Fibroblast of upper back skin (primary cell): ENCODE data around the gene CPOX.
"Not testable (repeated sequence)": the region's sequence is repeated elsewhere in the genome, so short reads cannot be mapped to it uniquely, and the experiment has no call there.

Experiments used
- DNase-seq: peaks from one replicate; pipeline ENCODE4 v3.0.0-alpha.2; 2013

Gene CPOX

DNA sequence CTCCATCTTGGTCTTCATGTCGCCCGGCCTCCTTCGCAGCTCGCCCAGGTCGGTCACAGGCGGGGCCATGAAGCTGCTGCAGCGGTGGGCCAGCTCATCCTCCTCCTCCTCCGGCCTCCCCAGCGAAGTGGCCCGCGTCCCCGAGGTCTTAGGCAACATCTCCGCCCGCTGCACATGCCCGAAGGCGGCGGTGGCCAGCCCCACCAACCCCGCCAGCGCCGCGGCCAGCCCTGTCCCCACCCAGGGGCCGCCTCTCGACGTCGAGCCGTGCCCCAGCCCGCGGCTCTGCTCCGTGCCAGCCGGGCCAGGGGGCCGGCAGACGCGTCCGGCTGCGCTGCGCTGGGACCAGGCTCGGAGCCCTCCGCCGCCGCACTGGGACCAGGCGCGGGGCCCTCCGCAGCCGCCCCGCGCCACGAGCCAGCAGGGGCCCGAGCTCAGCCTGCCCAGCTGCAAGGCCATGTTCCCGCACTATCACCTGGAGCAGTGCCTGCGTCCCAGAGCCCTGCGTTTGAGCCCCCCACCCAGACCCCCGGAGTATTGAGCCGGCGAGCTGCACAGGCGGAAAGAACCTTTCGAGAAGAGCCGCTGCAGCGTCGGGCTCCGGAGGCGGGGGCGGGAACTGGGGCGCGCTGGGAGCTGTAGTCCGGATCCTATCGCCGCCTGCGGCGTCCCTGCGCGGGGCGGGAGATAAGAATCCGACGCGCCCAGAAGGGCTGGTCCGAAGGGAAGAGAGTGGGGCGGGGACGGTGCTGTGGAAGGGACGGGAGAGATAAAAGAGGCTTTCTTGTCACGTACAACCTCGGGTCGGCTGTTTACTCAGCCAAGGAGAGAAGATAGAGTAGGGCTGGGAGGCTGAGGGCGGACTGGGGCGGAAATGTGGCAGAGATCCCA lies at the start of gene CPOX:
Gene CPOX (minus strand): TSS at position 566 of the 891 bp plus-strand sequence. CDS start 107 bp downstream, at position 459.
- peak; percentile 86 for DNase-seq

DNA sequence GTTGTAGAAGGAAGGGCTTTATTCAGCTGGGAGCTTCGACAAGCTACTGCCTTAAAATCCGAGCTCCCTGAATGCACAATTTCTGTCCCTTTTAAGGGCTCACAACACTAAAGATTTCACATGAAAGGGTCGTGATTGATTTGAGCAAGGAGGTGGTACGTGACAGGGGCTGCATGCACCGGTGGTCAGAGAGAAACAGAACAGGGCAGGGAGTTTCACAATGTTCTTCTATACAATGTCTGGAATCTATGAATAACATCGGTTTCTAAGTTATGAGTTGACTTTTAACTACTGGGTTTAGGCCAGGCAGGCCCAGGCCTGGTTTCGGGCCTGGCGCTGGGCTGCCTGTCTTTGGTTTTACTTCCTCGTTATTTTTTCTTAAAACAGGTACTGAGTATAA lies 49.4 kb upstream of the CPOX start:
- DNase-seq = not testable (repeated sequence)

DNA sequence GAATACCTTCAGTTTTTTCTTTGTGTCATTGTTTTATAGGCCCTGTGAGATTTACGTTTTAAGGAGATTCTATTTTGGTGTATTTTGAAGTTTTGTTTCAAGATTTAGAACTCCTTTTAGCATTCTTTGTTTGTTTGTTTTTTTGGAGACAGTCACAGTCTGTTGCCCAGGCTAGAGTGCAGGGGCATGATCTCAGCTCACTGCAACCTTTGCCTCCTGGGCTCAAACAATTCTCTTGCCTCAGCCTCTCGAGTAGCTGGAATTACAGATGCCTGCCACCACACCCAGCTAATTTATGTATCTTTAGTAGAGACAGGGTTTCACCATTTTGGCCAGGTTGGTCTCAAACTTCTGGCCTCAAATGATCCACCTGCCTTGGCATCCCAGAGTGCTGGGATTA lies 48.3 kb upstream of the CPOX start:
- DNase-seq = not testable (repeated sequence)

DNA sequence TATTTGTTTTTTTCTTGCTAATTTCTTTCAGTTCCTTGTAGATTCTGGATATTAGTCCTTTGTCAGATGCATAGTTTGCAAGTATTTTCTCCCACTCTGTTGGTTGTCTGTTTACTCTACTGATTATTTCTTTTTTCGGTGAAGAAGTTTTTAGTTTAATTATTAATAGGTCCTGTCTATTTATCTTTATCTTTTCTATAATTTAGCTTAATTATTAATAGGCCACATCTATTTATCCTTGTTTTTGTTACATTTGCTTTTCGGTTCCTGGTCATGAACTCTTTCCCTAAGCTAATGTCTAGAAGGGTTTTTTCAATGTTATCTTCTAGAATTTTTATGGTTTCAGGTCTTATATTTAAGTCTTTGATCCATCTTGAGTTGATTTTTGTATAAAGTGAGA lies 45.1 kb upstream of the CPOX start:
- DNase-seq = not testable (repeated sequence)

DNA sequence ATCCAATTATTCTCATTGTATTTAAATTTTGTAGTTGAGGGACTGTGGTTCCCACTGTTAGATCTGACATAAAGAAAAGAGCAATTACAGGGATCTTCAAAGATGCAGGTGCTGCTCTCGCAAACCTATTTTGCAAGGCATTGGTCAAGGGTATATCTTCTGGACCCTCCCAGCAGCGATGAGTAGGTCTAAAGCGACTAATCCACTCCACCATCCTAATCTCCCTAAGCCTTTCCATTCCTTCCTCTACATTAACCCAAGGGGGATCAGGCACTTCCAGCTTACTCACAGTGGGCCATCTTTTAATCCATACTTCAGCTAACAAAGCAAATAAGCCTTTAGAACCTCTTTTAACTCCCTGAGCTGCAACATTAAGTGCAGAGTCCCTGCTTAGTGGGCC lies 37.0 kb upstream of the CPOX start:
- no peak for DNase-seq

DNA sequence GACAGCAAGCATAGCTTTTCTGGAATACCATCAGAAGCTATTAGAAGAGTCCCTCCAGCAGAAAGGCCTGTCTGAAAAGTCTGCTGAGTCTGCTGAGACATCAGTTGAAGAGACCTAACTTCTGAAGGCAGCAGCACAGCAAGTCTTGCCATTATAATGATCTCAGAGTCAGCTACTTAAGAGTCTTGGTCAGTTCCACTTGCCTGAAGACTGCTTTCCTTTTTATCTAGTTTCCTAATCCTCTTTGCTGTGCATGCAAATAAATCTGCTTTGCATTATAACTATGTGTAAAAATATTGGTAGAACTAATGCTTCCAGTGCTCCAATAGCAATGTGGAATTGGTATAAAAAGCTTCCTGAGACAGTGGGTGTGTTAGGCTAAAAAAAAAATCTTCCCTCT lies 34.9 kb upstream of the CPOX start:
- DNase-seq = no peak

DNA sequence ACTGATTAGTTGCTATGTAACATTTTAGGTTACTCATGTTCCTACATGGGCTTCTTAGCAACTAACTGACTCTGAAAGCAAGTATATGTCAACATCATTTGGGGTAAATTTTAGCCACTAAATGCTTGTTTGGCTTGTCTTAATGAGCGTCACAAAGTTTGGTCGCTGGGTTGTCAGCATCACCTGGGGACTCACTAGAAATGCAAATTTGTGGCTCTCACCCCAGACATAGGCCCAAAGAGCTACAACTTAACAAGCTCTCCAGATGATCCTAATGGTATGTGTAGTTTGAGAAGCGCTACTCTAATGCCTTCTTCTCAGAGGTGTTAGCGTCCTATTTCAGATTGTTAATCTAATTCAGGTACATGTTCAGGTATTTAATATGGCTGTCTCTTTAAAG lies 32.7 kb upstream of the CPOX start:
- DNase-seq = no peak

DNA sequence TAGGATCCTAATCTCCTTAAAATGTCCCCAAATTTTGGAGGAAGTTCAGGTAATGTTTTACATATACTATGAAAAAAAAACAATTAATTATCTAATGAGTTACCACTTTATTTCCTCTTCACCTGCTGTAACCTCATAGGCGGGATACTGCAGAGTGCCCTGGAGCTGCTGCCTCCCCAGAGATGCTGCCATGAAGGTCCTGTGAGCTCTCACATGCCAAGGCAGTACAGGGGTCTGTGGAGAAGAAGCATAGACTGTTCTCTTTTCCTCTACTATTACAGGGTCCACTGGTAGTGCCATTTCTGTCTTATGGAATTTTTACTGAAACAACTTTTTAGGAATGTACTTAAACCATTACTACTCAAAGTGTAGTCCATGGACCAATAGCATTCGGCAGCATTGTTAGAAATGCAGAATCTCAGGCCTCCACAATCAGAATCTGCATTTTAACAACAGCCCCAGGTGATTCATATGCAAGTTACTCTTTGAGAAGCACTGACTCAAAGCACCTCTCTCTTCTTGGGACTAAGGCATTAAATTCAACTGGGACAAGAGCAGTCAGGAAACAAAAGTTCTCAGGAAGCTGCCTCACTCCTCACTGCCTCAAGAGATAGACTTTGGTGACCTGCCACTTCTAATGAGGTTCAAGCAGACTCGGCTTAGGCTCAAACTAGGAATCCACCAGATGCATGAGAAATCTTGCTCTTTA lies 30.3 kb upstream of the CPOX start:
- DNase-seq = no peak

DNA sequence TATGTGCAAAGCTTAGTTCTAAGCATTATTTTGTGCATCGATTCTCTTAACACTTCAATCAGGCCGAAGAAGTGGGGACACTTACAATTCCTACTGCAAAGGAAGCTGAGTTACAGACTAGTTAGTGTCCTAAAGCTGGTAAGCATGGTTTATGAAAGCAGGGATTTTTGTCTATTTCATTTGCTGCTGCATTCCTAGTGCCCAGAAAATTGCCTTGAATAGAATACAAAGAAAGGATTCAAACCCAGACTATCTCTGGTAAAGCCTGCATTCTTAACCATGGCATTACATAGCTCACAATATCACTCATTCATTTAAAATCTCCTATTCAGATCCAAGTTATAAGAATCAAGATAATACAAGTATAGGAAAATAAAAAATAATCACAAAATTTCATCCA lies 24.4 kb upstream of the CPOX start:
- DNase-seq = no peak

DNA sequence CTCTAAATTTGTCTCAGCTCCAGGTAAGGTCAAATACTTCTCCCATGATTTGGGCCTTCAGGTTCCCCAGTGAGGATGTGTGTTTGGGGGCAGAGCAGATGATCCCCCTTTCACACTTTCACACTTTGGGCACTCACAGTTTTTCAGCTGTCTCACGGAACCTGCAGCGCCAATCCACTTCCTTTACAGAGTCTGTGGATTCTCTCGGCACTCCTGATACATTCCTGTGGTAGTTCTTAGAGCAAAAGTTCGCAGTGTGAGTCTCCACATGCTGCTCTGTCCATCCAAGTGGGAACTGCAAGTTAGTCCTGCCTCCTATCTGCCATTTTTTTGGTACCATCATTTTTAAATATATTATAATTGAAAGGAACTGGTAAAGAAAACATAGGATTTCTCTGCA lies 20.2 kb upstream of the CPOX start:
- DNase-seq = peak; percentile 25

DNA sequence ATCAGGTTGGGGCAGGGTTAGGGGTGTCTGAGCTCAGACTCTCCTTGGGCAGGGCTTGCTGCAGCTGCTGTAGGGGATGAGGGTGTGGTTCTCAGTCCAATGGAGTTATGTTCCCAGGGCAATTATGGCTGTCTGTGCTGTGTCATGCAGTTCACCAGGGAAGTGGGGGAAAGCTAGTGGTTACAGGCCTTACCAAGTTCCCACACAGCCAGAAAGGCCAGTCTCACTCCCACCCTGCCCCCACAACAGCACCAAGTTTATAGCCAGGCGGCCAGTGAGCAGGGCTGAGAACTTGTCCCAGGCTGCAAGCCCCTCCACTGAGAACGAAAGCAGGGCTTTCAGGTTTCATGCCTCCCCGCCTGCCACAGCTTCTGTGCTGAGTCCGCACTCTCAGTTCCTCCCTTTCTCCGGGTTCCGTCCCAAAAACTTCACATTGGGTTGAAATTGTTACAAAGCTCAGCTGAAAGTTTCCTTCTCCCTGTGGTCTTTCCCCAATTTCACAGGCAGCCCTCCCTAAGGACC lies 19.6 kb upstream of the CPOX start:
- no peak for DNase-seq

DNA sequence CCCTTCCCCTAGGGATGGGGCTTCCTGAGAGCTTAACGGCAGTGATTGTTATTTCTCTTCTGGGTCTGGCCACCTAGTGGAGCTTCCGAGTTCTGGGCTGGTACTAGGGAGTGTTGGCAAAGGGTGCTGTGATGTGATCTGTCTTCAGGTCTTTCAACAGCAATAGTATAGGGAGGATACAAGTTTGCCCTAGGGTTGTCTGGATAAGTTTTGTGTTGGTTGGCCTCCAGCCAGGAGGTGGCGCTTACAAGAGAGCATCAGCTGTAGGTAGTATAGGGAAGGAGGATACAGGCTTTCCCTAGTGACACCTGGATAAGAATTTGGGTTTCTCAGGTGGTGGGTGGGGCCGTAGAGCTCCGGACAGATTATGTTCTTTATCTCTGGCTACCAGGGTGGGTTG lies 19.2 kb upstream of the CPOX start:
- no peak for DNase-seq

DNA sequence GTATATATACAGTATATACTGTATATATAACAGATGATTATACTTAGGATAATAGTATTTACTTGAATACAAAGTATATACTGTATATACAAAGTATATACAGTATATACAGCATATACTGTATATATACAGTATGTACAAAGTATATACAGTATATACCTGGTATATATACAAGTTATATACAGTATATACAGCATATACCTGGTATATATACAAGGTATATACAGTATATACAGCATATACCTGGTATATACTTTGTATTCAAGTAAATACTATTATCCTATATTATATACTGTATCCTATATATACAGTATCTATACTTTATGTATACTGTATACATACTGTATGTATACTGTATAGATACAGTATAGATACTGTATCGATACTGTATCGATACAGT lies 14.6 kb upstream of the CPOX start:
- no peak for DNase-seq

DNA sequence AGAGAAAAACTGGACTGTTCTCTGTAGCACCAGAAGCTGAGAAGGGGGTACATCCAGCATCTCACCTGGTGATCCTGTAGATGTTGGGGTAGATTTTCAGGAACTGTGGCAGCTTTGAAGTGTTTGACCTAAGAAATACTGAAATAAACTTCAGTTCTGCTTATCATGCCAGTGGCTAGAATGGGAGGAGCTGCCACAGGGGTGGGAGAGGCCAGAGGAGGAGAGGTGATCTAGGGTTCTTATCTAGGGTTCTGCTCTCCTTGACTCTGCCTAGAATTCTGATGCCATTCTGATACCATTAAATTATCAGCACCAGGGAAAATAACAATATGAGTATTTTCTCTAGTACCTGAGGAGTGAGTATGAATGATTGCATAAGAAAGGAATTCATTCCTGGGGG lies 10.2 kb upstream of the CPOX start:
- DNase-seq = no peak

DNA sequence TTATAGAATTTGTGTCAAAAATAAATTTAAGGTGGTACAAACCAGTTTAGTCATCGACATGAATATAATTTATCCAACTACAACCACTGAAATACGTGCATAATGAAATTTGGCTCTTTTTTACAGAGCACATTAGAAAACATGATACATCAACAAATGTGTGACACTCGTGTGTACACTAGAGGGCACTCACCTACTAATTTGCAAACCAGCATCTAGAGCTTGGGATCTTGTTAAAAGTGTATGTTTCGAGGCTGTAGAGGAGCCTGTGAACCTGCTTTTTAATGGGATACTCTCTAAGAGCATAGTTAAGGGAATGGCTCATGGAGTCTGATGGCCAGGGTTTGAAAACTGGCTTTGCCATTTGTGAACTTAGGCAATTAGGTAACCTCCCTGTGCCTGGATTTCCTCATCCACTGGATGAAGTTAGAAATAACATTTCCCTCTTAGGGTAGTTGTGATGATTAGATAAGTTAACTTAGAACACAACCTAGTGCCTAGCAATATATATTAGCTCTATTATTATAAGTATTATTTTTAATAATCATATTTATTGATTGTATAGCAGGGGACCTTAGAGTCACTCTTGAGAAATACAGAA lies 8.8 kb upstream of the CPOX start:
- peak; percentile 70 for DNase-seq

DNA sequence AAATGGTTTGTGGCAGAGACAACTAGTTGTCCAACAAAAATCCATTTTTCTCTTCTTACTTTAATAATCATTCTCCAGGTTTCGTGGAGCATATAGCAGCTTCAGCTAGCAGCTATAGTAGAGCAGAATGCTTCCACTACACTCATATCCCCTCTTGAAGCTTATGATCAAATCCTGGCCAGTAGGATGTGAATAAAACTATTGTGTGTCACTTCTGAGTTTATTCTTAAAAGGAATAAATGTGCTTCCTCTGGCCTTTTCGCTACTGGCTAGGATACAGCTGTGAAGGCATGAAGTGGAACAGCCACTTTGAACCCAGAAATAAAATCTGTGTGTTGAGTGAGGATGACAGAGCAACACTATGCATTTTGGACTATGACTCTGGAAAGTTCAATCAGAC lies 7.8 kb upstream of the CPOX start:
- no peak for DNase-seq

DNA sequence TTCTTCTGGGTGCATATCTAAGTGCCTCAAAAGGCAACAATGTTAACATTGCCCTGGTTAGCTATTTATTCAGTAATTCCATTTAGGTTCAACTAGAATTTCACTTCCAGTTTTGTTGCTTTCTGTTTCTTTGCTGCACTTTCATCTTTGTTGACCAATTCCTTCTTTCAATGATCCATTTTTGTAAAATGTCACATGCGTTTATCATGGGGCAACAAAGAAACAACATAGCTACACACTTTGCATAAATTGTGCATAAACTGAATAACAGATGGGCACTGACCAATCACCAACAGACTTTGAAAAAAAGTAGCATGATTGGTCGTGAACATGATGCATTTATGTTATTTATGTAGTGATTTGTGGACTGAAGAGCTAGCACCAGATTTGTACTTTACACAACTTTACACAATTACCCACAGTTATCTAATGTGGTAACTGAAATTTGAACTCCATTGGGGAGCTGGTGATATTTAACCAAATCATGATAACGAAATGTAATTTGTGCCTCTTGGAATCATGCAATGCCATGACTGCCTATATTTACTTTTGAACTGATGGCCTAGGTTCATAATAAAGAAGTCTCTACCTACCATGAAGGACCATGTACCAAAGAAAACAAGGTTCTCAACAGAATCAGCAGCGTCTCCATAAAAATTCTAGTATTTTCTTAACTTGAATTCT lies 7.1 kb upstream of the CPOX start:
- no peak for DNase-seq

DNA sequence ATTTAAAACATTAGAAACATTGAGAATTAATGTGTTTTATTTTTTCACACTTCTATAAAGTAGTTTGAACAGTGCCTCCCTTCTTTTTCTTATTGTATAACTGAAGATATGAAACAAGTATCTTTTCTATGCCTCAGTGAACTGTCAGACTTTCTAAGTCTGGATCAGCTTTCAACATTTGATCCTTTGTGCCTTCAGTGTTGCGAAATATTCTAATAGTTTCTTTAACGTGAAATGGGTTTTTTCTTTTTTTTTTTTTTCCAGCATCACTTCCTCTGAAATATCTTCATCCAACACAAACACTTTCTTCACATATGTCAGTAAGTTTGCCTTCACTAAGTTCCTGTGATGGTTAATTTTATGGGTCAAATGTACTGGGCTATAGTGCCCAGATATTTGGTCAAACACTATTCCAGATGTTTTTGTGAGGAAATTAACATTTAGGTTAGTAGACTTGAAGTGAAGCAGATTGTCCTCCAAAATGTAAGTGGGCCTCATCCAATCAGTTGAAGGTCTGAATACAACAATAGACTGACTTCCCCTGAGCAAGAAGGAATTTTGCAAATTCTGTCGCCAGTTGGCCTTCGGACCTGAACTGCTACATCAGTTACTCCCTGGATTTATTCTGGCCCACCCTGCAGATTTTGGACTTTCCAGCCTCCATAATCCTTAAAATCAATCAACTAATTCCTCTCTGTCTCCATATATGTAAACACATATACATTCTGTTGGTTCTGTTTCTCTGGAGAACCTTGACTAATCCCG lies 6.4 kb upstream of the CPOX start:
- DNase-seq = no peak

DNA sequence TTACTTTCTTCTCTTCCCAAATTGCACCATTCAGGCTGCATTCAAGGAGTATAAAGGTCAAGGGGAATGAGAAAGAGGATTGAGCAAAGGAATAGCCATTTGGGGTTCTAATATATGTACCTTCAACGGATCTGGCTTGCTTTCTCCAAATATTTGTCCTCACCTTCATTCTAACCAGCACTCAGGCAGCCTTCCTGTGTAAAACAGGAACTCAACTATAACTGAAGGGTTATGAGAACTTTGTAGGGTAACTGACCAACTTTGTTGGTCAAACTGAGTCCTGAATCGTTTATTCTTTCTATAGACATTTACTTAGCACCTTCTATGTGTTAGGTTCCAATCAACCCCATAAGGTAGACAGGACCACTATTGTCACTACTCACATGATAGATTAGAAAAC lies 5.1 kb upstream of the CPOX start:
- no peak for DNase-seq

DNA sequence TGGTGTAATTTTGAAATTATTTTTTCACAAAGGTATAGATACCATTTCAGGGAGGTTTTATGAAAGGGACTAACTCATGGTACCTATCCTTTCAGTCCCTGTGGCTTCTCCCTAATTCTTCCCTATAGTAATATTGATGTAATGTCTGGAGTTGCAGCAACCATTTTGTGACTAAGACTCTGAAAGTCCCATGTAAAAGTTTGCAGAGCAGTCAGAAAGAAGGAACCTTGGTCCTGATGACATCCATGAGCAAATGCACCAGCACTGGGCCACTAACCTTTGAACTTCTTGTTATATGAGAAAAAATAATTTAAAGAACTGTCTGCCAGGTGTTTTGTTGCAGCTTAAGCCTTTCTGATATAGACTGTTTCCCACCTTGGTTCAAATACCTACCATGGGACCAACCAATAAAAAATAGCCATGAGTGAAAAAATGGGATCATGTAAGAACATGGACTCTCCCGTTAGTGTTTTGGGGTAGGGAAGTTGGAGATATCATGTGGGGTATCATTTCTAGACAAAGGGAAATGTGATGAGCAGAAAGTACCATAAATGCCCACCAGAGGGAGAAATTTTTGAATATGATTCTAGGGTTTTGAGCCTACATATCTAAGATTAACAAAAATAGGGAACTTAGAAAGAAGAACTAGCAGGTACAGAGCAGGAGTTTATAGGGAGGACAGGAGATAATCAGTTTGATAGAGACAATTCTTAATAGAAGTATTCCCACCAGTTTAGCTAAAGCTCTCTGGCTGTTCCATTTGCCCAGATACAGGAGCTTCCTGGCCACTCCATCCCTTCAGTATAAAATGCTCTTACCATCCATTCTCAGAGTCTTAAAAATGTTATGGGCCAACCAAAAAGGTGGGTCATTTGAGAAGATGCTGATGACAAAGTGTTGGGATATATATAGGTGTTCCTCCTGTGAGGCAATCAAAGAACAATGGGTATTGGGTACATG lies 3.4 kb upstream of the CPOX start:
- peak; percentile 39 for DNase-seq

DNA sequence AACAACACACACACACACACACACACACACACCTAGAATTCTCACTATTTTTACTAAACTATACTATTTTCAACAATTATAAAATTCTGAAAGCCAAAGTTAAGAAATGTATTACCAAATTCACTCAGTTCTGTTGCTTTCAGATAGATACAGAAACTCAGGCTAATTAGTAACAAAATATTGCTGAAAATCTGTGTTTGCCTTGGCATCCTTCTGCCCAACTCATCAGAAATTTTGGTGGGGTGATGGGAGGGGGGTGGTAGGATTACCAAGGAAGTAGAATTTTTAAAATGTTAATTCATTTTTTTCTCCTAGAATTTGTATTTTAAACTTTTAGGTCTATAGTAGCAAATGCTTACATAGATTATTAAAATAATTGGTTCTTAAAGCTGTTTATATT lies 2.7 kb upstream of the CPOX start:
- DNase-seq = no peak
